OCI-LY3 (cell line): ENCODE data around the gene ZP1.

ENCODE experiments used
- EZH2phosphoT487 ChIP-seq: fragments of 200-600 bp; shearing (Covaris generic); IDR thresholded peaks from 2 replicates; pipeline ENCODE4 v1.6.1; 2018; ENCODE audit warnings: antibody characterized with exemption, mixed run types, low read depth
- TF ChIP-seq, protein P1 (sequence below): fragments of 200-600, 300-600 bp; sonication (generic); IDR thresholded peaks from 2 replicates; pipeline ENCODE4 v1.5.1; 2014; ENCODE audit warnings: antibody characterized with exemption, low read length, low read depth

DNA sequence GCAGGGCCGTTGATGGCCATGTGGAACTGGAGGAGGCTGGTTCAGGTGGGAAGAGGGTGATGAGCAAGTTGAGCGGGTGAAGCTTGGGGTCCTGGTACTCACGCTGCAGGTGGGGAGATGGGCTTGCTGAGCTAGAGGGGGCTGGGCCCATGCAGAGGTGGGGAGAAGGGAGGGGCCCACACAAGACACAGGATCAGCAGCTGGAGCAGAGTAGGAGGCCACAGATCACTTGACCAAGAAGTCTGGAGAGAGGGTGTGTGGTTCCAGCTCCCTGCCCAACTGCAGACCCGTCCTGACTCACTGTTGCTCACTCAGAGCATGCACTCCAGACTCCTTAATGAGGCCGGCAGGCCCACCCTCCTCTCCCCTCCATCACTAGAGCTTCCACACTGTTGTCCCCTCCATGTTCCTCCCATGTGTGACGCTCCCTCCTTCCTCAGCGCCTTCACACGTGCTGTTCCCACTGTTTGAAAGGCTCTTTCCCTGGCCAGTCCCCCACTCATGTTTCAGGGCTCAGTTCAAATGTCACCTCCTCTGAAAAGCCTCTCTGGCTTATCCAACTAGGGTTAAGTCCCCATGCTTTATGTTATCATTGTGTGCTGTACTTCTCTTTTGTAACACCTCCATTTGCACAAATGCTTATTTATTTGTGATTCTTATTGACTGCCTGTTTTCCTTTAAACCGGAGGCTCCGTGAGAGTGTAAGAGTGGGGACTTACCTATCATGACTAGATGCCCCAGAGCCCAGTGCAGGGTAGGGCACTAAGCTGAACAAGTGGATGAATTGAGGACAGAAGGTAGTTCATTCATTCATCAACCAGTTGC is 23.1 kb upstream of the ZP1 start:
- TF ChIP-seq, protein P1, sequence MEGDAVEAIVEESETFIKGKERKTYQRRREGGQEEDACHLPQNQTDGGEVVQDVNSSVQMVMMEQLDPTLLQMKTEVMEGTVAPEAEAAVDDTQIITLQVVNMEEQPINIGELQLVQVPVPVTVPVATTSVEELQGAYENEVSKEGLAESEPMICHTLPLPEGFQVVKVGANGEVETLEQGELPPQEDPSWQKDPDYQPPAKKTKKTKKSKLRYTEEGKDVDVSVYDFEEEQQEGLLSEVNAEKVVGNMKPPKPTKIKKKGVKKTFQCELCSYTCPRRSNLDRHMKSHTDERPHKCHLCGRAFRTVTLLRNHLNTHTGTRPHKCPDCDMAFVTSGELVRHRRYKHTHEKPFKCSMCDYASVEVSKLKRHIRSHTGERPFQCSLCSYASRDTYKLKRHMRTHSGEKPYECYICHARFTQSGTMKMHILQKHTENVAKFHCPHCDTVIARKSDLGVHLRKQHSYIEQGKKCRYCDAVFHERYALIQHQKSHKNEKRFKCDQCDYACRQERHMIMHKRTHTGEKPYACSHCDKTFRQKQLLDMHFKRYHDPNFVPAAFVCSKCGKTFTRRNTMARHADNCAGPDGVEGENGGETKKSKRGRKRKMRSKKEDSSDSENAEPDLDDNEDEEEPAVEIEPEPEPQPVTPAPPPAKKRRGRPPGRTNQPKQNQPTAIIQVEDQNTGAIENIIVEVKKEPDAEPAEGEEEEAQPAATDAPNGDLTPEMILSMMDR: no peak
- no peak for TF ChIP-seq EZH2phosphoT487
